Measurements from ENCODE around the gene ANKRD27.

Gene ANKRD27

DNA sequence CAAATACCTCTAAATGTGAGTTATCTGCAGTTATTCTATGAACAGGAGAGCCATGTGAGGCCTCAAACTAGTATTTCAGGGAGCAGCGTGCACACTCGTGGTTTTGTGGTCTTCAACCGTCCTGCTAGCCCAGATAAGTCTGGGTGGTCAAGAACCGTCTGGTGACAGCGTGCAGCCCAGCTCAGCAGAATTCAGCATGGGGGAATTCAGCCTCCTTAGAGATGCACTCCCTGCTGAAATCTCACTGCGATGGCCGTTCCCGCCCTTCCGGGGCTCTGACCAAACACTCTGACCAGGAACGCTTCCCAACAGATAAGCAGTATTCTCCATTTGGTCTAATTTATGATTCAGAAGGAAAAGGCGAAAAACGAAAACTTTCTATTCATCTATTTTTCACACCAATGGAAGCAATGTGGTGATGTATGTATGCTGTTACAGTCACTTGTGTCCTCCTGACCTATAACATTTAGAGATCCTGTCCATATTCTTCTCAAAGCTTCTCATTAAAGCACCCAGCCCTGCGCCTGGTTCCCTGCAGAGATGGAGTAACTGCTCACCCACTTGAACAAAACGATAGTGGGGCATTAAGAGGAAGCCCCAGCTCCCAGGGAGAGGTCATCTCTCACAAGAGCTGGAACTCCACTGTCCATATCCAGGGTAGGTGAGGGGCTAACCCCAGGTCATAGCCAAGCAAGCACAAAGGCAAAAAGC lies 2.9 kb downstream of the ANKRD27 start:
- no peak for DNase-seq
- peaks cover 15% of the 10 kb centered on the region for H3K27me3 ChIP-seq (ENCODE audit: insufficient read depth, low read depth, severe bottlenecking)
- H3K9me3 ChIP-seq (ENCODE audit: severe bottlenecking), result no peaks in the 10 kb centered on the region
- no peak overlapping the region for H3K27ac ChIP-seq
- no peaks in the 10 kb centered on the region for H3K36me3 ChIP-seq
- no peak overlapping the region for H3K4me3 ChIP-seq (ENCODE audit: low read depth, low read length)
- TF ChIP-seq, protein P1, sequence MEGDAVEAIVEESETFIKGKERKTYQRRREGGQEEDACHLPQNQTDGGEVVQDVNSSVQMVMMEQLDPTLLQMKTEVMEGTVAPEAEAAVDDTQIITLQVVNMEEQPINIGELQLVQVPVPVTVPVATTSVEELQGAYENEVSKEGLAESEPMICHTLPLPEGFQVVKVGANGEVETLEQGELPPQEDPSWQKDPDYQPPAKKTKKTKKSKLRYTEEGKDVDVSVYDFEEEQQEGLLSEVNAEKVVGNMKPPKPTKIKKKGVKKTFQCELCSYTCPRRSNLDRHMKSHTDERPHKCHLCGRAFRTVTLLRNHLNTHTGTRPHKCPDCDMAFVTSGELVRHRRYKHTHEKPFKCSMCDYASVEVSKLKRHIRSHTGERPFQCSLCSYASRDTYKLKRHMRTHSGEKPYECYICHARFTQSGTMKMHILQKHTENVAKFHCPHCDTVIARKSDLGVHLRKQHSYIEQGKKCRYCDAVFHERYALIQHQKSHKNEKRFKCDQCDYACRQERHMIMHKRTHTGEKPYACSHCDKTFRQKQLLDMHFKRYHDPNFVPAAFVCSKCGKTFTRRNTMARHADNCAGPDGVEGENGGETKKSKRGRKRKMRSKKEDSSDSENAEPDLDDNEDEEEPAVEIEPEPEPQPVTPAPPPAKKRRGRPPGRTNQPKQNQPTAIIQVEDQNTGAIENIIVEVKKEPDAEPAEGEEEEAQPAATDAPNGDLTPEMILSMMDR (IDR thresholded peaks at IDR 0.05; ENCODE audit: low read depth, low read length), result no peak

DNA sequence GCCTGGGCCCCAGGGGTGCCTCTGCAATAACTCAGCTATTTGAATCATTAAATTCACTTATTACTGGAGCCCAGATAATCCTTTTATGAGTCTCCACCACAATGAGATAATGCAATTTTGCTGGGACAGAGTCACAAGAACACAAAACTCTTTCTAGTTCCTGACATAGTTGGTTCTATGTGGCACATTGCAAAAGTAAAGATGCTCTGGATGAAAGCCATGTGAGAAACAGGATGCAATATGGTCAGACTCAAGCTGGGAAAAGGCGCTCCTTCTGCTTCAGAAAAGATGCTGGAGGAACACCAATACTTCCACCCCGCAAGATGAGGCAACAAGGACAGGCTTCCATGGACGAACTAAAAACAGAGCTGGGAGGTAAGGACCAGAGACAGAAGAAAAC lies 5.7 kb downstream of the ANKRD27 start:
- no peaks in the 10 kb centered on the region for H3K9me3 ChIP-seq (ENCODE audit: severe bottlenecking)
- no peaks in the 10 kb centered on the region for H3K27me3 ChIP-seq (ENCODE audit: insufficient read depth, low read depth, severe bottlenecking)
- TF ChIP-seq, protein P1 (IDR thresholded peaks at IDR 0.05; ENCODE audit: low read depth, low read length), result no peak
- DNase-seq, result no peak
- no peaks in the 10 kb centered on the region for H3K36me3 ChIP-seq
- no peak overlapping the region for H3K27ac ChIP-seq
- H3K4me3 ChIP-seq (ENCODE audit: low read depth, low read length), result no peak overlapping the region

DNA sequence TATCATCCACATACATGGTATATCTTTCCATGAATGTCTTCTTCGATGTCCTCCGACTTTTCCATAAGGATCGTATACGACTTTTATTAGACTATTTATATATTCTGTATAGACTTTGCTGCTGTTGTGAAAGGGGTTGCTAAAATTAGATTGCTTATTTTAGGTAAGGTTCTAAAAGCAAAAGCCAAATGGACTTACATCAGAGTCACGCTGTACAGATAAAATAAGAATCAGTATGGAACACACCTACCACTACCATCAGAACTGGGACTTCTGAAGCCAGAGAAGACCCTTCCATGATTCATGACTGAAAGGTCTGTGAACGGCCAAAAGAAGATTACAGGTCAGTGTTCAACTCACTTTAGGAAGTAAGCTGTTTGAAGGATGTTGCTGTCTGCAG lies 8.9 kb downstream of the ANKRD27 start:
- no peaks in the 10 kb centered on the region for H3K27me3 ChIP-seq (ENCODE audit: insufficient read depth, low read depth, severe bottlenecking)
- H3K27ac ChIP-seq, result no peak overlapping the region
- DNase-seq, result no peak
- TF ChIP-seq, protein P1 (IDR thresholded peaks at IDR 0.05; ENCODE audit: low read depth, low read length), result no peak
- no peaks in the 10 kb centered on the region for H3K9me3 ChIP-seq (ENCODE audit: severe bottlenecking)
- no peaks in the 10 kb centered on the region for H3K36me3 ChIP-seq
- no peak overlapping the region for H3K4me3 ChIP-seq (ENCODE audit: low read depth, low read length)

DNA sequence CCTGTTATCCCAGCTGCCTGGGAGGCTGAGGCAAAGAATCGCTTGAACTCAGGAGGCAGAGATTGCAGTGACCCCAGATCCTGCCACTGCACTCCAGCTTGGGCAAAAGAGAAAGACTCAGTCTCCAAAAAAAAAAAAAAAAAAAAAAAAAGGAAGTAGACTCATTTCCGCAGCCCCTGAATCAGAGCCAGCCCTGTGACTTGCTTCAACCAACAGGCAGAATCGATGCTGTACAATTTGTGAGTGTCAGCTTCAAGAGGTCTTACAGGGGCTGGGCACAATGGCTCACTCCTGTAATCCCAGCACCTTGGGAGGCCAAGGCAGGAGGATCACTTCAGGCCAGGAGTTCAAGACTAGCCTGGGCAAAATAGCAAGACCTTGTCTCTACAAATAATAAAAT lies 12.8 kb downstream of the ANKRD27 start:
- H3K27me3 ChIP-seq (ENCODE audit: insufficient read depth, low read depth, severe bottlenecking), result no peaks in the 10 kb centered on the region
- H3K4me3 ChIP-seq (ENCODE audit: low read depth, low read length), result no peak overlapping the region
- H3K27ac ChIP-seq, result no peak overlapping the region
- no peaks in the 10 kb centered on the region; the same call in 1 of the 2 replicates for H3K36me3 ChIP-seq
- H3K9me3 ChIP-seq (ENCODE audit: severe bottlenecking), result no peaks in the 10 kb centered on the region
- TF ChIP-seq, protein P1 (IDR thresholded peaks at IDR 0.05; ENCODE audit: low read depth, low read length), result no peak
- DNase-seq, result no peak

DNA sequence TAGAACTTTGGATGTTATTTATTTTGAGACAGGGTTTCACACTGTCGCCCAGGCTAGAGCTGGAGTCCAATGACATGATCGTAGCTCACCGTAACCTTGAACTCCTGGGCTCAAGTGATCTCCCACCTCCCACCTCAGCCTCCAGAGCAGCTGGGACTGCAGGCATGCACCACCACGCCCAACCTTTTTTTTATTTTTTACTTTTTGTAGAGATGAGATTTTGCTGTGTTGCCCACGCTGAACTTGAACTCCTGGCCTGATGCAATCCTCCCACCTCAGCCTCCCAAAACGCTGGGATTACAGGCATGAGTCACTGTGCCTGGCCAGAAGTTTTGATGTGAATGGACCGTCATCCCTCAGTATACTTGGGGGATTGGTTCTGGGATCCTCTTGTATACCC lies 13.7 kb downstream of the ANKRD27 start:
- H3K4me3 ChIP-seq (ENCODE audit: low read depth, low read length), result no peak overlapping the region
- H3K27ac ChIP-seq, result no peak overlapping the region
- no peak for DNase-seq
- no peaks in the 10 kb centered on the region for H3K27me3 ChIP-seq (ENCODE audit: insufficient read depth, low read depth, severe bottlenecking)
- H3K9me3 ChIP-seq (ENCODE audit: severe bottlenecking), result no peaks in the 10 kb centered on the region
- no peaks in the 10 kb centered on the region; the same call in 1 of the 2 replicates for H3K36me3 ChIP-seq
- TF ChIP-seq, protein P1 (IDR thresholded peaks at IDR 0.05; ENCODE audit: low read depth, low read length), result no peak

GRCh38 chr19:32658527-32658926 lies 16.5 kb downstream of the ANKRD27 start:
- Histone ChIP-seq H3K4me3 (ENCODE audit: low read depth, low read length) (no peak overlapping the region), H3K9me3 (ENCODE audit: severe bottlenecking) (no peaks in the 10 kb centered on the region), H3K36me3 (no peaks in the 10 kb centered on the region; the same call in 1 of the 2 replicates), H3K27ac (no peak overlapping the region), H3K27me3 (ENCODE audit: insufficient read depth, low read depth, severe bottlenecking) (no peaks in the 10 kb centered on the region)
- TF ChIP-seq, protein P1 (IDR thresholded peaks at IDR 0.05; ENCODE audit: low read depth, low read length), result no peak
- DNase-seq, result no peak

All from WERI-Rb-1 (cell line).